GM06990 (cell line): ENCODE results near the gene SPATA13.

Experiments
- DNase-seq: peaks from one replicate; pipeline ENCODE4 v3.0.0-alpha.2; 2011; ENCODE audit not compliant: insufficient read length; ENCODE audit errors: extremely low read depth
- H3K27me3 ChIP-seq: replicated peaks from 2 replicates; pipeline ENCODE4 v1.6.0; 2011; ENCODE audit warnings: low read length; ENCODE audit not compliant: control insufficient read depth, insufficient read depth
- H3K36me3 ChIP-seq: 2 replicates; pipeline ENCODE4 v1.5.1; 2011; ENCODE audit warnings: low read length; ENCODE audit not compliant: control insufficient read depth, insufficient read depth
- H3K4me3 ChIP-seq: replicated peaks from 2 replicates; pipeline ENCODE4 v1.5.1; 2011; ENCODE audit warnings: low read depth, mild to moderate bottlenecking, control low read depth, low read length
- CTCF ChIP-seq: IDR thresholded peaks from 2 replicates; pipeline ENCODE4 v1.5.1; 2011; ENCODE audit warnings: low read length, control low read depth, mild to moderate bottlenecking, inconsistent platforms; ENCODE audit not compliant: insufficient read depth, poor library complexity, severe bottlenecking

SPATA13 gene

GRCh38 chr13:24162604-24163003 lies 2.1 kb downstream of the SPATA13 start:
- no peak overlapping the region for H3K4me3 ChIP-seq

GRCh38 chr13:24165746-24166145 lies 5.2 kb downstream of the SPATA13 start:
- H3K27me3 ChIP-seq: no peaks in the 10 kb centered on the region; the same call in none of the 2 replicates
- H3K4me3 ChIP-seq: no peak overlapping the region
- no peak for DNase-seq
- TF ChIP-seq CTCF: no peak
- no peaks in the 10 kb centered on the region for H3K36me3 ChIP-seq

More at GRCh38 chr13:24162604-24163003, 2.1 kb downstream of the SPATA13 start:
- no peak for TF ChIP-seq CTCF
- H3K36me3 ChIP-seq: no peaks in the 10 kb centered on the region
- no peaks in the 10 kb centered on the region; the same call in none of the 2 replicates for H3K27me3 ChIP-seq
- DNase-seq: no peak

- Histone ChIP-seq H3K36me3 (no peaks in the 10 kb centered on the region), H3K4me3 (no peak overlapping the region), H3K27me3 (no peaks in the 10 kb centered on the region; the same call in 1 of the 2 replicates)
- no peak for DNase-seq
- TF ChIP-seq CTCF: no peak
Measured at GRCh38 chr13:24166561-24166960, 6.0 kb downstream of the SPATA13 start.

- H3K4me3 ChIP-seq: no peak overlapping the region
- DNase-seq: no peak
- H3K36me3 ChIP-seq: no peaks in the 10 kb centered on the region
- TF ChIP-seq CTCF: no peak
- no peaks in the 10 kb centered on the region; the same call in 1 of the 2 replicates for H3K27me3 ChIP-seq
Measured at GRCh38 chr13:24167666-24168391, 7.3 kb downstream of the SPATA13 start.

GRCh38 chr13:24168392-24168750 lies 7.9 kb downstream of the SPATA13 start:
- DNase-seq: no peak
- no peak for TF ChIP-seq CTCF
- H3K4me3 ChIP-seq: no peak overlapping the region
- no peaks in the 10 kb centered on the region; the same call in 1 of the 2 replicates for H3K27me3 ChIP-seq
- H3K36me3 ChIP-seq: no peaks in the 10 kb centered on the region
